A549 (cell line): ENCODE results near the gene KIF4A. TPM values are rescaled to one million over a fixed set of nuclear protein-coding genes. Genes with fewer than 3 reads are reported as not detected.

Experiments
- ATAC-seq, 2 experiments: fragments of 200-7000 bp in 1 of 2; fragments of >200 bp in 1 of 2; cut with Nextera tagmentation in 1 of 2; cut with Tn5 transposase in 1 of 2; 3 replicates each; pipeline versions ENCODE4 v1.8.0 to v1.9.1; 2018 to 2020; ENCODE audit warnings: mild to moderate bottlenecking in 1 of 2, moderate library complexity in 1 of 2
- CTCF ChIA-PET: fragments of 300-600 bp; sonication (Branson Sonifier 250); formaldehyde crosslinking; extraction: SDS; loops from one replicate; lab custom pipeline; 2021; ENCODE audit warnings: antibody characterized with exemption, inconsistent platforms; lab: Yijun Ruan, JAX
- POLR2A ChIA-PET: fragments of 350-600 bp; formaldehyde crosslinking; extraction: SDS; loops from one replicate; lab custom pipeline; 2021; ENCODE audit warnings: antibody characterized with exemption, inconsistent platforms; lab: Yijun Ruan, JAX
- DNase-seq, 2 experiments: peaks; one replicate each; pipeline versions ENCODE4 v3.0.0 to v3.0.0-alpha.2; 2011 to 2016; ENCODE audit warnings: low read depth in 1 of 2, low spot score in 1 of 2
- FAIRE-seq: peaks from 2 replicates; lab custom pipeline; 2011; peaks lifted over from hg19 to GRCh38; lab: Jason Lieb, UNC
- H3K27ac ChIP-seq, 2 experiments: fragments of >200 bp; sonication (Bioruptor Twin); formaldehyde crosslinking; 3 replicates each; pipeline ENCODE4 v1.5.1; 2016 to 2017
- H3K4me1 ChIP-seq: fragments of >200 bp; sonication (Bioruptor Twin); formaldehyde crosslinking; 3 replicates; pipeline ENCODE4 v1.6.1; 2016
- H3K4me2 ChIP-seq: fragments of >200 bp; sonication (Bioruptor Twin); formaldehyde crosslinking; 3 replicates; pipeline ENCODE4 v1.6.1; 2016
- H3K4me3 ChIP-seq: fragments of >200 bp; sonication (Bioruptor Twin); formaldehyde crosslinking; 3 replicates; pipeline ENCODE4 v1.5.1; 2016
- H3K9me3 ChIP-seq: fragments of >200 bp; sonication (Bioruptor Twin); formaldehyde crosslinking; 3 replicates; pipeline ENCODE4 v1.6.1; 2016
- EHF ChIP-seq: fragments of 250-450 bp; sonication (Bioruptor Pico); IDR thresholded peaks from 2 replicates; pipeline ENCODE4 v1.5.0; 2020; ENCODE audit warnings: mild to moderate bottlenecking
- FOSB ChIP-seq: fragments of 250-450 bp; sonication (Bioruptor Pico); IDR thresholded peaks from 2 replicates; pipeline ENCODE4 v1.5.0; 2020; ENCODE audit warnings: mild to moderate bottlenecking, moderate library complexity
- GATA3 ChIP-seq: IDR thresholded peaks from 2 replicates; pipeline ENCODE4 v1.6.1; 2012; ENCODE audit warnings: borderline replicate concordance
- HEYL ChIP-seq: fragments of 250-450 bp; sonication (Bioruptor Pico); IDR thresholded peaks from 2 replicates; pipeline ENCODE4 v1.8.0; 2021; ENCODE audit warnings: mild to moderate bottlenecking, moderate library complexity
- HOXB5 ChIP-seq: fragments of 250-450 bp; sonication (Bioruptor Pico); IDR thresholded peaks from 2 replicates; pipeline ENCODE4 v1.5.0; 2020; ENCODE audit warnings: mild to moderate bottlenecking, moderate library complexity
- JUNB ChIP-seq: fragments of >200 bp; sonication (Bioruptor Twin); formaldehyde crosslinking; IDR thresholded peaks from 2 replicates; pipeline ENCODE4 v1.6.1; 2016
- PHF8 ChIP-seq: fragments of 200-600 bp; sonication (generic); IDR thresholded peaks from 2 replicates; pipeline ENCODE4 v1.6.1; 2016; ENCODE audit warnings: low read depth, mild to moderate bottlenecking, antibody characterized with exemption, moderate library complexity, borderline replicate concordance
- POLR2A ChIP-seq: IDR thresholded peaks from 2 replicates; pipeline ENCODE4 v1.6.1; 2012; ENCODE audit warnings: mild to moderate bottlenecking, low read length
- RAD21 ChIP-seq, 2 experiments: fragments of >200 bp in 1 of 2; sonication (Bioruptor Twin) in 1 of 2; formaldehyde crosslinking in 1 of 2; IDR thresholded peaks in 1 of 2; conservative IDR thresholded peaks in 1 of 2; 2 replicates in 1 of 2; 3 replicates in 1 of 2; pipeline ENCODE4 v1.6.1; 2012 to 2018; ENCODE audit warnings: inconsistent platforms in 1 of 2
- SREBF2 ChIP-seq: fragments of 450-650 bp; IDR thresholded peaks from 2 replicates; pipeline ENCODE4 v1.6.1; 2014; ENCODE audit warnings: mild to moderate bottlenecking, moderate library complexity
- ZSCAN20 ChIP-seq: fragments of 250-450 bp; sonication (Bioruptor Pico); IDR thresholded peaks from 2 replicates; pipeline ENCODE4 v1.8.0; 2022; ENCODE audit warnings: mild to moderate bottlenecking, moderate library complexity
- WGBS: methylation state at CpG from one replicate; pipeline ENCODE4 v1.1.6; 2017; ENCODE audit errors: missing lambda C conversion rate; 5-methylcytosine and 5-hydroxymethylcytosine counted together
- polyA plus RNA-seq, 4 experiments: library from polyadenylated mRNA; depleted of rRNA in 3 of 4; stranded (reverse); fragments of >200 nt; fragmentation: RNase III in 1 of 4; extraction: RNeasy Plus Mini Kit Qiagen cat#74134 plus additional on column Dnase treatment in 1 of 4; gene quantifications; 2 replicates in 3 of 4; 3 replicates in 1 of 4; pipeline ENCODE4 v1.2.3, GENCODE V29; 2011 to 2017
- TF ChIP-seq, protein P1 (sequence below): fragments of >200 bp; sonication (Bioruptor Twin); formaldehyde crosslinking; IDR thresholded peaks from 3 replicates; pipeline ENCODE4 v1.6.1; 2016
- TF ChIP-seq, protein P2 (sequence below): fragments of 250-450 bp; sonication (Bioruptor Pico); IDR thresholded peaks from 2 replicates; pipeline ENCODE4 v1.5.0; 2021; ENCODE audit warnings: mild to moderate bottlenecking, moderate library complexity, borderline replicate concordance
- TF ChIP-seq, protein P3 (sequence below): fragments of >200 bp; sonication (Bioruptor Twin); formaldehyde crosslinking; IDR thresholded peaks from 2 replicates; pipeline ENCODE4 v1.6.1; 2016

The KIF4A gene
- polyA plus RNA-seq, 2 of the 4 experiments (the other 2 are of a cell fraction), result 27.9 to 46.6 TPM

DNA sequence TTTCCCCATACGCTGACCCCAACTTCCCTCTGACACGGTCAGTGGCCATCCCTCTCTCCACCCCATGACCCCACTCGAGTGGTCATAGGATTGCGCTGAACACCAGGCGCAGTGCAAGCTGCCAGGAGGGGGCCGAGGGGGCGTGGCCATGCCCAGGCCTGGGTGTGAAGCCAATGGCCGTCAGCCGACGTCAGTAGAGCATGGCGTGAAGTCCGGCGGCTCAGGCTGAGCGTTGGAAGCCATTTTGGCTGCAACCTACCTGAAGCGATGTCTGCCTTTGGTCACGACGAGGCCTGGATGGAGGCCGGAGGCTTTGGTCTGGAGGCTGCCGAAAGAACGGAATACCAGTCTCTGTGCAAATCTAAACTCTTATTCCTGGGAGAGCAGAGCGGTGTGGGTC is 8.0 kb upstream of the KIF4A start, which contains the start of gene RAB41:
RAB41 (plus strand) TSS at position 222 of the 400 bp plus-strand sequence; CDS start at position 268, 46 bp downstream.
- TF ChIP-seq PHF8, result no peak
- TF ChIP-seq, protein P1, sequence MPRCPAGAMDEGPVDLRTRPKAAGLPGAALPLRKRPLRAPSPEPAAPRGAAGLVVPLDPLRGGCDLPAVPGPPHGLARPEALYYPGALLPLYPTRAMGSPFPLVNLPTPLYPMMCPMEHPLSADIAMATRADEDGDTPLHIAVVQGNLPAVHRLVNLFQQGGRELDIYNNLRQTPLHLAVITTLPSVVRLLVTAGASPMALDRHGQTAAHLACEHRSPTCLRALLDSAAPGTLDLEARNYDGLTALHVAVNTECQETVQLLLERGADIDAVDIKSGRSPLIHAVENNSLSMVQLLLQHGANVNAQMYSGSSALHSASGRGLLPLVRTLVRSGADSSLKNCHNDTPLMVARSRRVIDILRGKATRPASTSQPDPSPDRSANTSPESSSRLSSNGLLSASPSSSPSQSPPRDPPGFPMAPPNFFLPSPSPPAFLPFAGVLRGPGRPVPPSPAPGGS, result no peak
- DNase-seq (no peak), FAIRE-seq (no peak), ATAC-seq (no peak)
- Histone ChIP-seq H3K4me3 (no peak within 1 kb of the TSS), H3K27ac (no peak within 1 kb of the TSS), H3K9me3 (no peaks in the 10 kb centered on the region), H3K4me1 (no peaks in the 10 kb centered on the region), H3K4me2 (no peak within 1 kb of the TSS)
- 93% methylated on average over 16 of the region's 21 CpGs for WGBS
- CTCF ChIA-PET, result no interaction called here
- POLR2A ChIA-PET, result no interaction called here

DNA sequence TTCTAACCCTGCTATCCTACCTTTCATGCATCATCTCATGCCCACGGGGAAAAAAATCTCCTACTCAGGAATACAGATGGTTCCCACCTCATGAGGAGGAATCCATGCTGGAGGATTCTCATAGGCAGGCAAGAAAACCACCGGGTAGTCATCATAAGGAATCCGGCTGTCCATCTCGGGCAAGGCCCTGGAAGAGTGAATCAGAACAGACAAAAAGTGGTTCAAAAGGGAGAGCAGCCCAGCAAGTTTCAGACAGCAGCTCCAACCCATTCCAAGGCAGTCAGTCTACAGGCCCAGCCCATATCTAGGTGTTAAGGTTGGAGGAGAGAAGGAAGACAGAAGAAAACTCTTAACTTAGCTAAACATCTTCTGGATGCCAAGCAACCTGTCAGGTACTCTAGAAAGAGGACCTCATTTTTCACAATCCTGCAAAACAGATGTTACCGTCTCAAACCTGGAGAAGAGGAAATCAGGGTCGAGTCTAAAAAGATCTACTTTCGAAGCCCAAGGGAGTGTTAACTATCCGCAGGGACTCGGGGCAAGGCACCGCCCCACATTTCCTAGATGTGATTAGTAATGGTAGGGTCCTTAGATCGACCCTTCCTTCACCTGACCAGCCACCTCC is 624 bp upstream of the KIF4A start:
- 28% methylated on average over 8 of the region's 11 CpGs for WGBS
- DNase-seq, result no peak
- TF ChIP-seq, protein P2, sequence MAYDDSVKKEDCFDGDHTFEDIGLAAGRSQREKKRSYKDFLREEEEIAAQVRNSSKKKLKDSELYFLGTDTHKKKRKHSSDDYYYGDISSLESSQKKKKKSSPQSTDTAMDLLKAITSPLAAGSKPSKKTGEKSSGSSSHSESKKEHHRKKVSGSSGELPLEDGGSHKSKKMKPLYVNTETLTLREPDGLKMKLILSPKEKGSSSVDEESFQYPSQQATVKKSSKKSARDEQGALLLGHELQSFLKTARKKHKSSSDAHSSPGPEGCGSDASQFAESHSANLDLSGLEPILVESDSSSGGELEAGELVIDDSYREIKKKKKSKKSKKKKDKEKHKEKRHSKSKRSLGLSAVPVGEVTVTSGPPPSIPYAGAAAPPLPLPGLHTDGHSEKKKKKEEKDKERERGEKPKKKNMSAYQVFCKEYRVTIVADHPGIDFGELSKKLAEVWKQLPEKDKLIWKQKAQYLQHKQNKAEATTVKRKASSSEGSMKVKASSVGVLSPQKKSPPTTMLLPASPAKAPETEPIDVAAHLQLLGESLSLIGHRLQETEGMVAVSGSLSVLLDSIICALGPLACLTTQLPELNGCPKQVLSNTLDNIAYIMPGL, result no peak
- TF ChIP-seq, all 56 proteins: peak for 0
- Histone ChIP-seq H3K4me3 (peak overlapping the region; percentile 92), H3K27ac (peak overlapping the region; percentile 83 to 85), H3K9me3 (no peaks in the 10 kb centered on the region), H3K4me2 (peak overlapping the region; percentile 94), H3K4me1 (peaks cover 22% of the 10 kb centered on the region; the same call in 1 of the 3 replicates)
- FAIRE-seq (no peak), ATAC-seq (no peak; a peak in 1 of 6 replicates)
- CTCF ChIA-PET, result interaction anchor here (1.4 kb wide), 1 partner anchor 156 kb away, joined by 8 read pairs; the partner anchor contains the start of gene IGBP1
- POLR2A ChIA-PET, result interaction anchor here (0.8 to 2.5 kb wide), 3 partner anchors 11 to 156 kb away, joined by 3 to 17 read pairs (median 6); partner anchors contain the start of gene IGBP1

DNA sequence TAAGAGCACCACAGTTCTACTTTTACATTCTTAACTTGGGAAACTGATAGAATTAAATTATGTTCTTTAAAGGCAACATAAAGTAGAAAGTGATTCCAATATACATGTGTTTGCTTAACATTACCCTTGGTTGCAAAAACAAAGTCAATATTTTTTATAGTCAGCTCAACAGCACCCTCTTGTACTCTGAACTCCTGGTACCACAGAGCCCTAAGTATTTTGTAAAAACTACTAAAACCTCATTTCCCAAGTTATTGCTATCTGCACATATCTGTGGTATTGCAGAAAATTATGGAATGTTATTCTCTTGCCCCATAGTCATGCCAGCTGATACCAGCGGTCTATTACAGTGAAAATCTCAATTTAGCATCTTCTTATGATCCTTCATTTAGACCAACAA is 2.9 kb downstream of the KIF4A start:
- WGBS, result 0% methylated on average over 1 of the region's 1 CpG
- CTCF ChIA-PET, result interaction anchor here (1.8 kb wide), 1 partner anchor 159 kb away, joined by 8 read pairs; the partner anchor contains the start of gene IGBP1
- H3K27ac ChIP-seq, result no peak overlapping the region
- H3K4me3 ChIP-seq, result no peak overlapping the region
- POLR2A ChIA-PET, result interaction anchor here (1.2 kb wide), 1 partner anchor 159 kb away, joined by 3 read pairs; the partner anchor contains the start of gene IGBP1
- no peaks in the 10 kb centered on the region for H3K9me3 ChIP-seq
- peaks cover 22% of the 10 kb centered on the region; the same call in 1 of the 3 replicates for H3K4me1 ChIP-seq
- FAIRE-seq, result peak; percentile 86
- no peak for TF ChIP-seq POLR2A
- TF ChIP-seq HOXB5 (CRISPR knock-in tag), result no peak
- no peak for TF ChIP-seq SREBF2
- TF ChIP-seq, protein P3, sequence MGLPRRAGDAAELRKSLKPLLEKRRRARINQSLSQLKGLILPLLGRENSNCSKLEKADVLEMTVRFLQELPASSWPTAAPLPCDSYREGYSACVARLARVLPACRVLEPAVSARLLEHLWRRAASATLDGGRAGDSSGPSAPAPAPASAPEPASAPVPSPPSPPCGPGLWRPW, result no peak
- TF ChIP-seq ZSCAN20, result no peak
- no peak for TF ChIP-seq FOSB
- no peak for TF ChIP-seq RAD21 (conservative IDR thresholded peaks at IDR 0.05 in 1 of 2, IDR thresholded peaks at IDR 0.05 in 1 of 2)
- TF ChIP-seq JUNB, result no peak
- TF ChIP-seq GATA3, result no peak
- TF ChIP-seq, protein P1, result no peak
- TF ChIP-seq, all 56 proteins: peak for 0
- no peak for ATAC-seq
- peak overlapping the region; percentile 97 for H3K4me2 ChIP-seq
- no peak for DNase-seq

DNA sequence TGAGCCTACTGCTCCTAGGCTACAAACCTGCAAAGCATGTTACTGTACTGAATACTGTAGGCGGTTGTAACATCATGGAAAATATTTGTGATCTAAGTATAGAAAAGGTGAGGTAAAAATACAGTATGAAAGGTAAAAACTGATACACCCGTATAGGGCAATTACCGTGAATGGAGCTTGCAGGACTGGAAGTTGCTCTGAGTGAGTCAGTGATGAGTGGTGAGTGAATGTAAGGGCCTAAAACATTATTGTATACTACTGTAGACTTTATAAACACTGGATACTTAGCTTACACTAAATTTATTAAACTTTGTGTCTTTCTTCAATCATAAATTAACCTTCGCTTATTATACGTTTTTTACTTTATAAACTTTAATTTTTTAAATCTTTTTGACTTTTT is 3.7 kb downstream of the KIF4A start:
- Histone ChIP-seq H3K4me2 (no peak overlapping the region; the same call in 2 of the 3 replicates), H3K4me3 (no peak overlapping the region), H3K9me3 (no peaks in the 10 kb centered on the region), H3K4me1 (peaks cover 22% of the 10 kb centered on the region; the same call in 1 of the 3 replicates), H3K27ac (no peak overlapping the region)
- CTCF ChIA-PET, result interaction anchor here (1.8 kb wide), 1 partner anchor 160 kb away, joined by 8 read pairs; the partner anchor contains the start of gene IGBP1
- TF ChIP-seq EHF (CRISPR knock-in tag) (no peak), HEYL (CRISPR knock-in tag) (no peak)
- 93% methylated on average over 5 of the region's 5 CpGs for WGBS
- DNase-seq (no peak), FAIRE-seq (peak; percentile 95), ATAC-seq (no peak)
- POLR2A ChIA-PET, result no interaction called here
